Heart left ventricle (tissue), 13 donors: ENCODE data around the gene MICOS13.

Experiments
- POLR2A ChIP-seq, 2 donors: fragments of 450-650 bp; IDR thresholded peaks; one replicate each; pipeline ENCODE4 v1.6.1; 2017; ENCODE audit warnings: antibody characterized with exemption in 2 of 2, mild to moderate bottlenecking in 2 of 2, moderate library complexity in 2 of 2
- TF ChIP-seq, protein P1 (sequence below), 12 donors: fragments of 200-600 bp; sonication (generic) in 4 of 12; IDR thresholded peaks; one replicate each; pipeline versions ENCODE4 v1.5.0 to v1.8.0; 2018 to 2022; ENCODE audit warnings: antibody characterized with exemption in 12 of 12, mild to moderate bottlenecking in 5 of 12
- donor health status: ischemic (EF 13 %, LVEDD 7.1; RV severe dilation, severe dysfunction).
- donor health status: DM: no; HTN: yes; CAD: no.
- donor health status: DM: no; HTN: no; CAD: no.
- donor health status: ischemic (EF 25% LVEDD 6.9; RV normal size, moderate dysfunction).
- donor health status: ischemic (EF 25% LVEDD 5.7; RV mildly dilated, moderate dysfunction).
- donor health status: ischemic (EF 35%, LVEDD 5.7; RV mildly dilated, moderate dysfunction).
- donor health status: nonischemic (EF 11% LVEDD 7.7; RV severe dilation, severe dysfunction).
- donor health status: DM: yes; HTN: yes; CAD: no.
- donor health status: PGD.
- donor health status: ischemic (EF 29% LVEDD 5.4; RV normal size, mild dysfunction).
- donor health status: nonischemic (EF 23%, LVEDD 6.1; RV moderate dilation, normal function).

DNA sequence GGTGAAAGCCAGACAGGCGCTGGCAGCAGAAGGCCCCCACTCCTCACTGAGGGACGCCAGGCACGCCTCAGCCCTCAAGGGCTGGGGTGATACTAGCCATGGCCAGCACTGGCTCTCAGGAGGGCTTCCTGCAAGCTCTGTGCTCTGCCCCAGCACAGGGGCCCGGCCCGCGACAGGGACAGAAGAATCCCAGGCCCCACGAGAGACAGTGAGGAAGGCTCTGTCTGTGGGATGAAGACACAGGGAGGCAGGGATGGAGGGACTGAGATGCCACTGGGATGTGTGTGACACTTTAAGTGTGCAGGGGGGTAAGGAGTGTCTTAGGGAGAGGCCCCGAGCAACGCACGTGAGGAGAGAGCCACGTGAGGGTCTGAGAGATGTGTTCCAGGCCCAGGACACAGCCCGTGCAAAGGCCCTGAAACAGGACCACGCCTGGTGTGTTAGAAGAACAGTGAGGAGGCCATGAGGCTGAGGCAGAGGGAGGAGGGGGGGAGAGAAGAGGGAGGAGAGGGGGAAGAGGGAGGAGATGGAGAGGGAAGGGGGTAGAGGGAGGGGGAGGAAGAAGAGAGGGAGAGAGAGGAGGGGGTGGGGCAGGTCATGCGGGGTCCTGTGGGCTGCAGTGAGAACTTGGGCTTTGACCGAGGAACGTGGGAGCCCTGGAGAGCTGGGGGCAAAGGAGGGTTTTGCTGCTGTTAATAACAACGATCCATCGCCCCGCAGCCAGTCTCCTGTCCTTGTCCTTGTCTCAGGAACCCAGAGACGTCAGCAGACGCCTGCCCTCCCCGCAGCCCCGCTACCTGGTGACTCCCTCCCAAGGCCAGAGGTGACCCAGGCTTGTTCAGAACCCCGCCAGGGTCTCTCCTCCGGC lies 16.9 kb upstream of the MICOS13 start:
- no peak for TF ChIP-seq POLR2A (IDR thresholded peaks at IDR 0.05)
- TF ChIP-seq, protein P1, sequence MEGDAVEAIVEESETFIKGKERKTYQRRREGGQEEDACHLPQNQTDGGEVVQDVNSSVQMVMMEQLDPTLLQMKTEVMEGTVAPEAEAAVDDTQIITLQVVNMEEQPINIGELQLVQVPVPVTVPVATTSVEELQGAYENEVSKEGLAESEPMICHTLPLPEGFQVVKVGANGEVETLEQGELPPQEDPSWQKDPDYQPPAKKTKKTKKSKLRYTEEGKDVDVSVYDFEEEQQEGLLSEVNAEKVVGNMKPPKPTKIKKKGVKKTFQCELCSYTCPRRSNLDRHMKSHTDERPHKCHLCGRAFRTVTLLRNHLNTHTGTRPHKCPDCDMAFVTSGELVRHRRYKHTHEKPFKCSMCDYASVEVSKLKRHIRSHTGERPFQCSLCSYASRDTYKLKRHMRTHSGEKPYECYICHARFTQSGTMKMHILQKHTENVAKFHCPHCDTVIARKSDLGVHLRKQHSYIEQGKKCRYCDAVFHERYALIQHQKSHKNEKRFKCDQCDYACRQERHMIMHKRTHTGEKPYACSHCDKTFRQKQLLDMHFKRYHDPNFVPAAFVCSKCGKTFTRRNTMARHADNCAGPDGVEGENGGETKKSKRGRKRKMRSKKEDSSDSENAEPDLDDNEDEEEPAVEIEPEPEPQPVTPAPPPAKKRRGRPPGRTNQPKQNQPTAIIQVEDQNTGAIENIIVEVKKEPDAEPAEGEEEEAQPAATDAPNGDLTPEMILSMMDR (IDR thresholded peaks at IDR 0.05): no peak
